Liver (tissue), 3 donors: ENCODE measurements around the gene RASEF.

Source experiments
- ATF3 ChIP-seq: IDR thresholded peaks from 2 replicates; pipeline ENCODE4 v1.6.1; 2016; ENCODE audit warnings: antibody characterized with exemption
- CTCF ChIP-seq: fragments of 150-350 bp; IDR thresholded peaks from 2 replicates; pipeline ENCODE4 v1.5.1; 2017; ENCODE audit warnings: improper control_type of control experiment, low read depth, low read length; ENCODE audit not compliant: missing input control
- FOXA1 ChIP-seq: IDR thresholded peaks from 2 replicates; pipeline ENCODE4 v1.6.1; 2016; ENCODE audit warnings: antibody characterized with exemption
- RAD21 ChIP-seq, 2 donors: IDR thresholded peaks; 2 replicates each; pipeline ENCODE4 v1.6.1; 2016; ENCODE audit warnings: antibody characterized with exemption in 2 of 2, mild to moderate bottlenecking in 2 of 2
- REST ChIP-seq: IDR thresholded peaks from 2 replicates; pipeline ENCODE4 v1.6.1; 2016; ENCODE audit warnings: antibody characterized with exemption, mild to moderate bottlenecking
- ZBTB33 ChIP-seq: IDR thresholded peaks from 2 replicates; pipeline ENCODE4 v1.6.1; 2016; ENCODE audit warnings: antibody characterized with exemption
- donor health status: healthy.
- donor health status: healthy.

GRCh38 chr9:82997476-82998140, 65.3 kb downstream of the RASEF start:
- TF ChIP-seq CTCF (no peak), FOXA1 (no peak), REST (no peak), RAD21 (IDR thresholded peaks at IDR 0.05) (no peak), ZBTB33 (no peak), ATF3 (no peak)
